T follicular helper cell (primary cell): ENCODE results near the gene YPEL2.
A peak's percentile ranks its signal among the peaks of the same experiment; 100 is the strongest.
"Not testable (repeated sequence)": the region's sequence is repeated elsewhere in the genome, so short reads cannot be mapped to it uniquely, and the experiment has no call there.

Experiments
- DNase-seq: peaks from one replicate; pipeline ENCODE4 v3.0.0-alpha.2; 2020; ENCODE audit warnings: low read depth
- total RNA-seq, 2 experiments: gene quantifications; one replicate each; lab custom pipeline; 2026; lab: John Stamatoyannopoulos, UW

Gene YPEL2, protein sequence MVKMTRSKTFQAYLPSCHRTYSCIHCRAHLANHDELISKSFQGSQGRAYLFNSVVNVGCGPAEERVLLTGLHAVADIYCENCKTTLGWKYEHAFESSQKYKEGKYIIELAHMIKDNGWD
- 23.3 to 123 reads per million in 2 experiments for total RNA-seq

DNA sequence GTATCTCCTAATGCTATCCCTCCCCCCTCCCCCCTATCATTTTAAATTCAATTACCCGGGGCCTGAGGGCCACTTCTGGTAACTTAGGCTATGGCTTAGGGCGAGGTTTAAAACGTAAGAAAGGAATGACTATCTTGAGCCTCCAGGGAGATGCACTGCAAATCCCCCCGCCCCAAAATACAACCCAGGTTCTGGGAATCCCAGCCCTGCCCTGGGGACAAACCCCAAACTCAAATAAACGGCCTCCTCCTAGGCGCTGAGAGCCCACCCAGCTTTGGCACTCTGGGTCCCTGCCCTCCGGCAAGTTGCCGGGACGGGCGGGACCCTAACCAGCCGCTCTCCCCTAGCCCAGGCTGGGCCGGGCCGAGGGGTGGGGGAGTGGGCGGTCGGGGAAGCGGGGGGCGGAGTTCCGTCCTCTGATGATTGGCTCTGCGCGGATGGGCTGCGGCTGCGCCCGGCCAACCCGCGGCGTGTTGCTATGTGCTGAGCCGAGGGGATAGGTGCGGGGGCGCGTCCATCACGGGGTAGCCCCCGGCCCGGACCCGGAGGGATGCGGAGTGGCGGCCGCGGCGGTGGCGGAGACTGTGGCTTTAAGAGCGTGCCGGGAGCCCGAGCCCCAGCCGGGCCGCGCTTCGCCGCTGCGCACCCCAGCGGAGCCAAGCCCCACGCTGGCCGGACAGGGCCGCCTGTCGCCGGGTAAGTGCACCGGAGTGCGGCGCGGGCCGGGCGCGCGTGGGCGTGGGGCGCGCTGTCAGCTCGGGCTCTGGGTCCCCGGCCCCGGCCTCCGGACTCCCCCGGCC, at the start of gene YPEL2:
YPEL2 (plus strand) TSS at position 527 of the 800 bp plus-strand sequence. CDS start 21,755 bp downstream, outside the sequence.
- peak; percentile 84 for DNase-seq

DNA sequence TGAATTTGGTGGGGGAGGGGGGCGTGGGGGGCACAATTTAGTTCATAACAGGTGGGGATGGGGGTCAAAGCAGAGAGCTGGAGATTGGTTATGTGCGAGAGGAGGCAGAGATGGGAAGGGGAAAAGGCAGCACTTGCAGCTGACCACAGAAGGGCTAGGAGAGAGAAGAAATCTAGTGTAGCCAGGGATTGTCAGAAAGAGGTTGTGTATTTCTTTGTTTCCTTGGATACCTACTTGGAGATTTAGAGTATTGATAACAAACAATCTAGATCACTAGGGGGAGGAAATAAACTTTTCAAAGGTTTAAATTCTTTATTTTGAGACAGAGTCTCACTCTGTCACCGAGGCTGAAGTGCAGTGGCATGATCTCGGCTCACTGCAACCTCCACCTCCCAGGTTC, 47.1 kb upstream of the YPEL2 start:
- no peak for DNase-seq

DNA sequence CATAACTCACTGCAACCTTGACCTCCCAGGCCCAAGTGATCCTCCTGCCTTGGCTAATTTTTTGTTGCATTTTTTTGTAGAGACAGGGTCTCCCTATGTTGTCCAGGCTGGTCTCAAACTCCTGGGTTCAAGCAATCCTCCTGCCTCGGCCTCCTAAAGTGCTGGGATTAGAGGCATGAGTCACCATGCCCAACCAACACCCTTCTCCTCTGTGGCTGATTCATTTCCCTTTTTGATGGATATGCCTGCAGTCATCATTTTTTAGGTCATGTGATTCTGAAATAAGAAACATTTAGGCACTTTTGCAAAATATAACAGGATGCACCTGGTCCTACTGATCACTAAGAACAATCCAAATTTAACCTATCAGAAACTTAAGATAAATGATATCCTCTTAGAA, 44.0 kb upstream of the YPEL2 start:
- no peak for DNase-seq

DNA sequence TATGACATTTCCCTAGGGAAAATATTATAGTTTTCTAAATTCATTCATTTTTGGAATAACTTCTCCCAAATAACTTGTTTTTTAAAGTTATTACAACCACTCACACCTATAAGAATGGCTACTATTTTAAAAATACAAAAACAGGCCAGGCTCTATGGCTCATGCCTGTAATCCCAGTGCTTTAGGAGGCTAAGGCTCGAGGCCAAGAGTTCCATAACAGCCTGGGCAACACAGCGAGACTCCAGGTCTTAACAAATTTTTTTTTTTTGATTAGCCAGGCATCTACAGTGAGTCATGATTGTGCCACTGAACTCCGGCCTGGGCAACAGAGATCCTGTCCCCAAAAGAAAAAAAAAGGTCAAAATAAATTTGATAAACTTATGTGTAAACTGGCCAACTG, 43.6 kb upstream of the YPEL2 start:
- DNase-seq, result no peak

DNA sequence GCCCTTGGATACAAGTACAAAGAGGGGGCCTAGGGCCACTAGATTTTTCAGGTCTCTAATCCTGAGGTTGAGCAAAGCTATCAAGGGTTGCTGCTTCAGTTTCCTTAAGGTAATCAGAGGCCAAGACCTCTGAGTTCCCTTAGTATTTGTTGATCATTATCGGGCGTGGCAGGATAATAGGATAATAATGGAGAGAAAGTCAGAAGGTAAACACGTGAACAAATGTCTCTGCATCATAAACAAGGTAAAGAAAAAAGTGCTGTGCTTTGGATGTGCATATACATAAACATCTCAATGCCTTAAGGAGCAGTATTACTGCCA, 41.5 kb upstream of the YPEL2 start:
- DNase-seq, result no peak

DNA sequence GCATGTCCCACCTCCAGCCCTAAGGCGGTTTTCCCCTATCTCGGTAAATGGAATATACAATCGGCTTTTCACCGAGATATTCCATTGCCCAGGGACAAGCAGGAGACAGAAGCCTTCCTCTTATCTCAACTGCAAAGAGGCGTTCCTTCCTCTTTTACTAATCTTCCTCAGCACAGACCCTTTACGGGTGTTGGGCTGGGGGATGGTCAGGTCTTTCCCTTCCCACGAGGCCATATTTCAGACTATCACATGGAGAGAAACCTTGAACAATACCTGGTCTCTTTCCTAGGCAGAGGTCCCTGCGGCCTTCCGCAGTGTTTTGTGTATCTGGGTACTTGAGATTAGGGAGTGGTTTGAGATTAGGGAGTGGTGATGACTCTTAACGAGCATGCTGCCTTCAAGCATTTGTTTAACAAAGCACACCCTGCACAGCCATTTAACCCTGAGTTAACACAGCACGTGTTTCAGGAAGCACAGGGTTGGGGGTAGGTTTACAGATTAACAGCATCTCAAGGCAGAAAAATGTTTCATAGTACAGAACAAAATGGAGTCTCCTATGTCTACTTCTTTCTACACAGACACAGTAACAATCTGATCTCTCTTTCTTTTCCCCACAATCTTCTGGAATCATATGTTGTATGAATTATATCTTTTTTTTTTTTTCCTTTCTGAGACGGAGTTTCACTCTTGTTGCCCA, 41.0 kb upstream of the YPEL2 start:
- not testable (repeated sequence) for DNase-seq

DNA sequence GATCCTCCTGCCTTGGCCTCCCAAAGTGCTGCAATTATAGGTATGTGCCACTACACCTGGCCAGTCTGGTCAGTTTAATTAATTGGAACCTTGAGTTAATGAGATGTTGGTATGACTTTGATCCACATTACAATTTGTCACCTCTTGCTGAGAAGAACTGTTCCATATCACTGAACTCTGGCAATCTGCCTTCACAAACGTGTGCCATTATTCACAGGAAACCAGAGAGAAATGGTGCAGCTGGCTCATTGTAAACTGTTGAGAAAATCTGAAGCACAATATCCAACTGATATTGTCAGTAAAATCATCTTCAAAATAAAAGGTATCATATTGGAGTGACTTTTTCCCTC, 39.3 kb upstream of the YPEL2 start:
- DNase-seq, result no peak

DNA sequence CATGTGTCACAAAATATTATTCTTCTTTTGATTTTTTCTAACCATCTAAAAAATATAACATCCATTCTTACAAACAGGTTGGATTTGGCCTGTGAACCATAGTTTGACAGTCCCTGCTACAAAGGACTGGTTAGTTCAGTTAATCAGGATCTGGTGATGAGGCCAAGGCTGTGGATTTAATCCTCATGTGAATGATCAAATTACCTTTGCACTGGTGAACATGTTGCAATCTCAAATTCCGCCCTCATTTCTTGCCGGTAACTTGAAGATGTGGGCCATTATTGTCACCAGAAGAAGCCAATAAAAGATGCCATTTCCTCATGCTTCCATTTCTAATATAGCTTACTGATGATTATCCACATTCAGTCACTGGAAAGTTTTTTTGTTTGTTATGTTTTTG, 35.3 kb upstream of the YPEL2 start:
- DNase-seq, result no peak

DNA sequence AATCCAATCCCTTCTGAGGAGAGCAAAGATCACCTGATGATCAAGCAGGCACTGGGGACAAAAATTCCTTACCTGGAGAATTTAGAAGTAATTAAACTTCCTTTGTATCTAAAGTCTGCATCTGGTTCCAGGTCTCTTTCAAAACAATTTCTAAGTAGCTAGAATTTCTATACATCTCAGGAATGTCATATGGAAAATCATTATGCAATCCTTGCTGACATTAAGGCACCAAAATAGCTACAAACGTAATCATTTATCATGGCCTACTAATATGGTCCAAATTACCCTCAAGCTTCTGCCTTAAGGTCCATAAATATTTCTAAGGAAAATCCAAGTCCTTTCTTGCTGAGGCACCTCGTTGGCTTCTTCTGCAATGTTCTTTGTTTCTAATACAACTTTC, 32.9 kb upstream of the YPEL2 start:
- no peak for DNase-seq

DNA sequence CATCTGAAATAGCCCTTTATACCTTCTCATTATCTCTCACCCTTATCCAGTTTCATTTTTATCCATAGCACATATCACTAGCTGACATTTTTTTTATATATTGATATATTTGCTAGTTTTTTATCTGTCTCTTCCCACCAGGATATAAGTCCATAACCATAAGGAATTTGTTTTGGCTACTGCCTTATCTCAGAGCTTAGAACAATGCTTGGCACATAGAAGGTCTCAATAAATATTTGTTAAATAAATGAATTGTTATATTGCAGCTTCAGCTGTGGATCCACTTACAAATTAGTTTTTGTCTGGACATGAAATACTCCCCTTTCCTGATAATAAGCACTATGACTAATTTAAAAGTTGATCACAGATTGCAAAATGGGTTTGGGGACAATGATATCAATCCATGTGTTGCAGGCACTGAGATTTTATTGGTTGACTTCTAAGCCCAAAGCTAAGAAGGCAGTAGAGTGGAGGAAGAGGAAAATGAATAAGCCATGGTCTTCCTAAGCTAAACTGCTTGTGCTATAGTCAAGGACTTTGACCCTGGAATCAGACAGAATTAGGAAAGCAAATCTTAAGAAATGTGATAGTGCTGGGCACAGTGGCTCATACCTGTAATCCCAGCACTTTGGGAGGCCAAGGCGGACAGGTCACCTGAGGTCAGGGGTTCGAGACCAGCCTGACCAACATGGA, 31.9 kb upstream of the YPEL2 start:
- no peak for DNase-seq

DNA sequence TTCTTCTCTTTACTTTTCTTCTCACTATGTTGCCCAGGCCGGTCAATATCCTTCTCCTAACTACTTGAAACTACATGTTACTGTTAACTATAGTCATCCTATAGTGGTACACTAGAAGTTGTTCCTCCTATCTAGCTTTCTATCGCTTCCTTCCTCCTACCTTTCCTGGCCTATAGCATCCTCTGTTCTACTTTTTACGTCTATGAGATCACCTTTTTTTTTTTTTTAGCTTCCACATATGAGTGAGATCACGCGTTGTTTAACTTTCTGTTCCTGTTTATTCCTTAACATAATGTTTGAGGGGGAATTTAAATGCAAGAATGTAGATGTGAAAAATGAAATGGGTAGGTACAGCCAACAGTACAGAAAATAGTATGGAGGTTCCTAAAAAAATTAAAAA, 30.5 kb upstream of the YPEL2 start:
- DNase-seq, result no peak

DNA sequence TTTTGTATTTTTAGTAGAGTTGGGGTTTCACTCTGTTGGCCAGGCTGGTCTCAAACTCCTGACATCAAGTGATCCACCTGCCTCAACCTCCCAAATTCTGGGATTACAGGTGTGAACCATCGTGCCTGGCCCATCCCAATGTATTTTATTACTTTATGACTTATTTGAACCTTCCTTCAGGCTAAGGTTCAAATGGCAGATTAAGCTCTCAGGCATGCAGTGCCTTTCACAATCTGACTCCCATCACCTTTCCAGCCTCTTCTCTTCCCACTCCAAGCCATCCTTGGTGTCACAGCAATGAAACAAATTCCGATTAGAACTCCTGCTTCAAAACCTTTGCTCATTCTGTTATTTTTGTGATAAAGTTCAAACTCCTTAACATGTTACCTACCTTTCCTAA, 26.6 kb upstream of the YPEL2 start:
- DNase-seq, result no peak

DNA sequence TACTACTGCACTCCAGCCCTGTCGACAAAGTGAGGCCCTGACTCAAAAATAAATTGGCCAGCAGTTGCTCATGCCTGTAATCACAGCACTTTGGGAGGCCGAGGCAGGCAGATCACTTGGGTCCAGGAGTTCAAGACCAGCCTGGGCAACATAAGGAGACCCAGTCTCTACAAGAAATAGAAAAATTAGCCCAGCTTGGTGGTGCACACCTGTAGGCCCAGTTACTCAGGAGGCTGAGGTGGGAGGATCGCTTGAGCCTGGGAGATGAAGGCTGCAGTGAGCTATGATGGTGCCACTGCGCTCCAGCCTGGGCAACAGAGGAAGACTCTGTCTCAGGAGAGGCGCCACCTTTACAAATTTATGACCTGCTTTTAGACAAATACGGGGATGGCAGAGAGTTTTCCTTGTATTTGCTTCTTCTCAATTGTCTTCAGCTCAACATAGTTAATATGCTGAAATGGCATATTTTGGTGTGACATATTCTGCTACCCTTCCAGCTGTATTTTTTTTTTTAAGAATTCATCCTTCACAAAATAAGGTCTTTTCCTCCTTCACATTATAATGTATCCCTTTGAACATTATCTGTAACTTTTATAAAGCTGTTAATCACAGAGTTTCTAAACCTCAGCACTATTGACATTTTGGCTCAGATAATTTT, 21.1 kb upstream of the YPEL2 start:
- DNase-seq, result no peak

DNA sequence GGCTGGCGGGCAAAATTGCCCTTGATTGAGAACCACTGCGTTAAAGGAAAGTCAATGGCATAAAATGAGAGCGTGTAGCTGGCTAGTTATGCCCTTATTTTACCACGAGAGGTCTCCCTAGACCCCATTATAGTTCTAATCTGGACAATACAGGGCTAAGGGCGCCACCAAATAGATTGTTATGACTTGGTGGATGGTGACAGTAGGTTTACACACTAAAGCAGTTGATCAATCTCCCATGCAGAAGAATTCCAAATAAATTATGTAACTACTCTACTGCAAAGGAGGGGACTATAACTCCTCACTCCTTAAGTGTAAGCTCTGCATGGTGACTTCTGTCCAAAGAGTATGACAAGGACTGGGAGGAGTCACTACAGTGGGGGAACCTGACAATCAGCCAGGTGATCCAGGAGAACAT, 20.4 kb upstream of the YPEL2 start:
- no peak for DNase-seq

DNA sequence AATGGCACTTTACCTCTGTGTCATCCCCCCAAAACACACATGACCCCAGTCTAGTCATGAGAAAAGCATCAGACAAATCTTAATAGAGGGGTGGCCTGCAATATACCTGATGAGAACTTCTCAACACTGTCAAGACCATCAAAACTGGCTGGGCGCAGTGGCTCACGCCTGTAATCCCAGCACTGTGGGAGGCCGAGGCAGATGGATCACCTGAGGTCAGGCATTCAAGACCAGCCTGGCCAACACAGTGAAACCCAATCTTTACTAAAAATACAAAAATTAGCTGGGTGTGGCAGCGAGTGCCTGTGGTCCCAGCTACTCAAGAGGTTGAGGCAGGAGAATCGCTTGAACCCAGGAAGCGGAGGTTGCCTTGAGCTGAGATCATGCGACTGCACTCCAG, 19.9 kb upstream of the YPEL2 start:
- not testable (repeated sequence) for DNase-seq

DNA sequence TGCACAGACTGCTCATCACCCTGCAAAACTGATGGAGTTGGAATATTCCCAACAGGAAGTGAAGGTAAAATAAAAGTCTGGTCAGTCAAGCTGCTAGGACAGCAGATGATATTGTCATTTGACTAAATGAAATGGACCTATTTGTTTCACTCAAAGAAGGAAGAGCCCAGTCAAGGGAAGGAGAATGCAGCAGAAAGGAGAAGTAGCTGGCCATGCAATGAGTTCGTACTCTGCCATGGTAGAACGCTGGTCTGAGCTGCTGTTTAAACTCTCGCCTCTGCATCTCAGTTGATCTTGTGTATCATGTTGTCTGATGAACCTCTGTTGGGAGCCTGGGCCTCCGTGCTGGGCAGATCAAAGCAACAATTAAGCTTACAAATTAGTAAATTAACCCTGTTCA, 15.6 kb upstream of the YPEL2 start:
- DNase-seq, result no peak

DNA sequence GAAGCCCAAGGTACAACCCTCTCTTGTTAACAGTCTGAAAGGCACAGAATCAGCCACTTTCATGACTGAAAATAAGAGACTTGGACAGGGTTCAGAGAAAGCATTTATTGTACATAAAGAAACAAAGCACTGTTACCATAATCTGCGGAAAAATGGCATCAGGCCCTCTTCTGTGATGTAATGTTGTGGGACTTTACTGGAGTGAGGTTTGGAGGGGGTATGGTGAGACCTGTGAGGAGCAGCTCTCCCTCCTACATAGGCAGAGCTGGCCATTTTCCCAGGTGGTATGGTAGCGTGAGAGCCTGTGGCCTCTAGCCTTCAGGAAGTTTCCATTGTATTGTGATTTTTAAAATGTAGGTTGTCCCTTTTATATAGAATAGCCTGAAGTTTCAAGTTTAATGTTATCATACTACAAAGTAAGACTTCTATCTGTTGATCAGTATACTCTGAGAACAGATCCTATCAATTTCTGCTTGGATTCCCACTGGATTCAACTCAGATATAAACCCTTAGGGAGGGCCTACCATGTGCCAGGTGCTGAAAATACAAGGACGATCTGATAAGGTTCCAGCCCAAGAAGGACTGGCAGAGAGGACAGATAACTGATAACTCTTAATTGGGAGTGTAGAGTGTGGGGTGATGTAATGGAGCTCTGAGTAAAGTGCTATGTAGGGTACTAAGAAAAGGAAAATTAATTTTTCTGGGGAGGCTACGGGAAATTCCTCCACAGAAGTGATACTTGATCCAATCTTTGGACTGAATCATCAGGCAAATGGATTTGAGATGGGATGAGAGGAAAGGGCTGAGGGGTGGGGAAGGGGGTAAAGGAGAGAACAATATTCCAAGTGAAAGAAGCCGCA, 4.1 kb upstream of the YPEL2 start:
- no peak for DNase-seq

DNA sequence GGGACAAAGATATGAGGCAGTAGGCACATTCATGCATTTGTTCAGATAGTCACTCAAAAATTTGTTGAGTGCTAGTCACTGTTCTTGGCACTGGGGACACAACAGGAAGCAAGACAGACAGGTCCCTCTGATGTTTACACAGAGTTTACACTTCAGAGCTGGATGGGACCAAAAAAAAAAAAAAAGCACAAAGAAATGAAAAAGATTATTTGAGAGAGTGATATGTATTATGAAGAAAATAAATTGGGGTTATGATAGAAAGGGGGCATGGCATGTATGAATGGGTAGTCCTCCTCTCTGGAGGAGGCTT, 3.5 kb upstream of the YPEL2 start:
- DNase-seq, result no peak

DNA sequence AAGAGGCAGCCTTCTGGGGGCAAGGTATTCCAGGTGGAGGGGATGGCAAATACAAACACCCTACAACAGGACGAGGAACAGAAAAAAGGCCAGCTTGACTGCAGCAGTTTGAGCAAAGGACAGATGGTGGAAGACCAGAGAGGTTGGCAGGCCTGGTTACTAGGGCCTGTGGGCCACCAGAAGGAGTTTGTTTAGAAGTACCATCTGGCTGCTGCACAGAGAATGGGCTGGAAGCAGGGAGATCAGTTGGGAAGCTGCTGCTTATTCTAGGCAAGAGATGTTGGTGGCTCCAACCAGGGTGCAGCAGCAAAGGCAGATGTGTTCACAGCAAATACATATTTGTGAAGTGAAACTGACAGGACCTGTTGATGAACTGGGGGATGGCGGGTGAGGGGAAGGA, 2.9 kb upstream of the YPEL2 start:
- DNase-seq, result no peak

DNA sequence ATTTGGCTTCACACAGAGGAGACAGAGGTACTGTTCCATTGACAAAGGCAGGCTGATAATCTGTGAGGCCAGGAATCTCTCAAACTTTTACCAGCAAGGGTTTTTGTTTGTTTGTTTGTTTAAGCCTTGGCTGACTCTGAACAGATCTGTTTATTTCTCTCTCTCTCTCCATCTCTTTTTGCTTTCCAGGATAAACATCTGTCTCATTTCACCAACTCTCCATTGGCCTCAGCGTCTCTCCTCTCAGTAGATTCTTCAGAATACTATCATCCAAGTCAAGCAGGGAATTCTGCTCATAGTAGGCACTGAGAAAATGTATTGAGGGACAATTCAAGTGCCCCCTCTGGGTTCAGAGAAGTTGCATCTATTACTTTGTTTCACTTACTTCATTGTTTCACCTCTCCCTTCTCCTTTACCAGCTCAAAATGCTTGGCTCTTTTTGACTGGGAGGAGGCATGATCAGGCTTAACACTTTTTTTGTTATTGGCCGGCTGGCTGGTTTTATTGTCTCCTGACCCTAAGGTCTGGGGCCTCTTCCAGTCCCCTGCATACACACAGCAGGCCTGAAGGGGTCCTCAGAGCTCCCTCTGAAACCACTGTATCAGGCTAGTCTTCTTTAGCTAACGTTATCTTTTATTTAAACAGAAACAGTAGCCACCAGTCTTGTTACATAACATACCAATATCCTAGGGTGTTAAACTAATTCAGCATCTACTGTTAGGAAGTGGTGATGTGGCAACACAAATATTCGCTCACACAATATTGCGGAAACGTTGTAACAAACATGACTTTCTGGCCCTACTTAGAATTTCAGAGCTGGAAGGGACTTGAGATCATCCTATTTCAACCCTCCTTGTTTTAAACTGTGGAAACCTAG, 2.0 kb upstream of the YPEL2 start:
- DNase-seq, result peak; percentile 20
